GM06990 (cell line): ENCODE results near the gene SNAP29.
"Not testable (repeated sequence)": the region's sequence is repeated elsewhere in the genome, so short reads cannot be mapped to it uniquely, and the experiment has no call there.

Experiments
- DNase-seq: peaks from one replicate; pipeline ENCODE4 v3.0.0-alpha.2; 2011; ENCODE audit not compliant: insufficient read length; ENCODE audit errors: extremely low read depth
- H3K27me3 ChIP-seq: replicated peaks from 2 replicates; pipeline ENCODE4 v1.6.0; 2011; ENCODE audit warnings: low read length; ENCODE audit not compliant: control insufficient read depth, insufficient read depth
- H3K36me3 ChIP-seq: 2 replicates; pipeline ENCODE4 v1.5.1; 2011; ENCODE audit warnings: low read length; ENCODE audit not compliant: control insufficient read depth, insufficient read depth
- H3K4me3 ChIP-seq: replicated peaks from 2 replicates; pipeline ENCODE4 v1.5.1; 2011; ENCODE audit warnings: low read depth, mild to moderate bottlenecking, control low read depth, low read length
- CTCF ChIP-seq: IDR thresholded peaks from 2 replicates; pipeline ENCODE4 v1.5.1; 2011; ENCODE audit warnings: low read length, control low read depth, mild to moderate bottlenecking, inconsistent platforms; ENCODE audit not compliant: insufficient read depth, poor library complexity, severe bottlenecking

Gene SNAP29

DNA sequence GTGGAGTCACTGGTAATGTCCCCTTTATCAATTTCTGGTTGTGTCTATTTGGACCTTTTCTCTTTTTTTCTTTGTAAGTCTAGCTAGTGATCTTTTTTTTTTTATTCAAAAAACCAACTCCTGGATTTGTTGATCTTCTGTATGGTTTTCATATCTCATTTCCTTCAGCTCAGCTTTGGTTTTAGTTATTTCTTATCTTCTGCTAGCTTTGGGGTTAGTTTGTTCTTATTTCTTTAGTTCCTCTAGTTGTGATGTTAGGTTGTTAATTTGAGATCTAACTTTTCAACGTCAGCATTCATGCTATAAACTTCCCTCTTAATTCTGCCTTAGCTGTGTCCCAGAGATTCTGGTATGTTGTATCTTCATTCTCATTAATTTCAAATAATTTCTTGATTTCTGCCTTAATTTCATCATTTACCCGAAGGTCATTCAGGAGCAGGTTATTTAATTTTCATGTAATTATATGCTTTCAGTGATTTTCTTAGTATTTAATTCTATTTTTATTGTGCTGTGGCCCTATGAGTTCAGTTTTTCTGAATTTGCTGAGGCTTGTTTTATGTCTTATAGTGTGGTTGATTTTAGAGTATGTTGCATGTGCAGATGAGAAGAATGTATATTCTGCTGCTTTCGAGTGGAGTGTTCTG, 29.2 kb upstream of the SNAP29 start:
- no peak overlapping the region for H3K4me3 ChIP-seq
- no peak for TF ChIP-seq CTCF
- peaks cover 5% of the 10 kb centered on the region for H3K36me3 ChIP-seq
- no peaks in the 10 kb centered on the region for H3K27me3 ChIP-seq
- DNase-seq = no peak

GRCh38 chr22:20833225-20833665, 25.6 kb upstream of the SNAP29 start:
- Histone ChIP-seq H3K27me3 (no peaks in the 10 kb centered on the region), H3K36me3 (peaks cover 5% of the 10 kb centered on the region), H3K4me3 (no peak overlapping the region)
- DNase-seq = no peak
- TF ChIP-seq CTCF = no peak

GRCh38 chr22:20834206-20834605, 24.6 kb upstream of the SNAP29 start:
- peaks cover 5% of the 10 kb centered on the region for H3K36me3 ChIP-seq
- TF ChIP-seq CTCF = no peak
- no peak for DNase-seq

GRCh38 chr22:20834725-20835124, 24.1 kb upstream of the SNAP29 start:
- H3K27me3 ChIP-seq = no peaks in the 10 kb centered on the region
- DNase-seq = no peak
- H3K36me3 ChIP-seq = peaks cover 5% of the 10 kb centered on the region
- no peak overlapping the region for H3K4me3 ChIP-seq
- TF ChIP-seq CTCF = no peak

More at GRCh38 chr22:20834206-20834605, 24.6 kb upstream of the SNAP29 start:
- H3K27me3 ChIP-seq = no peaks in the 10 kb centered on the region
- H3K4me3 ChIP-seq = no peak overlapping the region

DNA sequence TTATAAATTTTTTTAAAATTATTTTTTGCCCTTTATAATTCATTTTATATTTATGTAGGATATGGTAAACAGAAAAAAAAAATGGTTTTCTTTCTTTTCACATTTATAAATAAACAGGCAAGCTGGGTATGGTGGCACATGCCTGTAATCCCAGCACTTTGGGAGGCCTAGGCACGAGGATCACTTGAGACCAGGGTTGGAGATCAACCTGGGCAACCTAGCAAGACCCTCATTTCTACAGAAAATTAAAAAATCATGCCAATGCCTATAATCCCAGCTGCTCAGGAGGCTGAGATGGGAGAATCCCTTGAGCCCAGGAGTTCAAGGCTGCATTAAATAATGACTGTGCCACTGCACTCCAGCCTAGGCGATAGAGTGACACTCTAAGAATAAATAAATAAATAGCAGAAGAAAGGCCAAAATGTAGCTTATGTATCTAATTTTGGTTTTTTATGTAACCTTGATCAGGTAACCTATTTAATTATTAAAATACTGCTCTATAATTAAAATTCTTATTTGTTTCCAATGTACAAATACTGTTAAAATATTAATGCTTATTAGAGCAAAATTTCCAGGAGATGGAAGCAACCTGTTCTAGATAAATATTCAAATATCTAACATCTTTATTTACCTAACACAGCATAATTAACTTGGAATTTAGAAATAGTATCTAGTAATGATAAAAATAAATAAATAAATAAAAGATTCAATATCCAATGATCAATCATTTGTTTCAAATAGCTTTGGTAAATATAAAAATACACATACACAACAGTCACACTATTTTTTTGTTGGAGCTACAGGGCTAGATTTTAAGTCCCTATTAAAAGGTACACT, 21.6 kb upstream of the SNAP29 start:
- Histone ChIP-seq H3K36me3 (peaks cover 5% of the 10 kb centered on the region), H3K4me3 (no peak overlapping the region), H3K27me3 (no peaks in the 10 kb centered on the region)
- DNase-seq = no peak
- no peak for TF ChIP-seq CTCF

GRCh38 chr22:20839354-20839753, 19.5 kb upstream of the SNAP29 start:
- not testable (repeated sequence) for H3K36me3 ChIP-seq, H3K27me3 ChIP-seq, DNase-seq, H3K4me3 ChIP-seq
